Endothelial cell of umbilical vein (primary cell): Measurements from ENCODE around the gene OR51I2. TPM values are rescaled to one million over a fixed set of nuclear protein-coding genes. Genes with fewer than 3 reads are reported as not detected.

Experiments
- BruUV-seq: library from RNA; stranded (reverse); fragments of 400-500 nt; replicated peaks from 2 replicates; lab custom pipeline; 2021; lab: Mats Ljungman, UMichigan
- CTCF ChIA-PET: fragments of 300-600, 350-600 bp; sonication (Branson Sonifier 250); formaldehyde crosslinking; loops from one replicate; lab custom pipeline; 2021; ENCODE audit warnings: antibody characterized with exemption, inconsistent platforms; lab: Charles Lee
- POLR2A ChIA-PET: fragments of 300-600, 350-600 bp; sonication (Branson Sonifier 250); formaldehyde crosslinking; loops from one replicate; lab custom pipeline; 2021; ENCODE audit warnings: antibody characterized with exemption, inconsistent platforms; lab: Charles Lee
- DNase-seq: peaks from one replicate; pipeline ENCODE4 v3.0.0-alpha.2; 2011; ENCODE audit warnings: low read depth, low spot score
- FAIRE-seq: peaks from 2 replicates; lab custom pipeline; 2011; peaks lifted over from hg19 to GRCh38; lab: Jason Lieb, UNC
- H2AFZ ChIP-seq: 2 replicates; pipeline ENCODE4 v1.6.0; 2012; ENCODE audit warnings: low read depth, low read length, control low read depth, inconsistent platforms
- H3K27ac ChIP-seq: 2 replicates; pipeline ENCODE4 v1.5.1; 2011; ENCODE audit warnings: low read depth, mild to moderate bottlenecking, control low read depth, low read length, moderate library complexity; ENCODE audit not compliant: insufficient read depth
- H3K27me3 ChIP-seq, 2 experiments: 2 replicates each; pipeline versions ENCODE4 v1.6.0 to v1.6.1; 2011; ENCODE audit warnings: low read length in 2 of 2, mixed read lengths in 1 of 2; ENCODE audit not compliant: control insufficient read depth in 2 of 2, insufficient read depth in 2 of 2
- H3K36me3 ChIP-seq, 2 experiments: 2 replicates in 1 of 2; 3 replicates in 1 of 2; pipeline ENCODE4 v1.5.1; 2011; ENCODE audit warnings: low read length in 2 of 2, mild to moderate bottlenecking in 1 of 2, moderate library complexity in 1 of 2; ENCODE audit not compliant: control insufficient read depth in 2 of 2, insufficient read depth in 2 of 2; ENCODE audit errors: extremely low read depth in 1 of 2
- H3K4me1 ChIP-seq: 3 replicates; pipeline ENCODE4 v1.5.1; 2011; ENCODE audit warnings: mild to moderate bottlenecking, low read length; ENCODE audit not compliant: control insufficient read depth, insufficient read depth; ENCODE audit errors: extremely low read depth
- H3K4me2 ChIP-seq: 2 replicates; pipeline ENCODE4 v1.6.1; 2011; ENCODE audit warnings: low read length, control low read depth, mixed read lengths; ENCODE audit not compliant: insufficient read depth
- H3K4me3 ChIP-seq, 3 experiments: fragments of 200-600 bp in 1 of 3; sonication (generic), shearing (Covaris generic) in 1 of 3; replicated peaks in 1 of 3; 2 replicates each; pipeline ENCODE4 v1.5.1; 2011 to 2016; ENCODE audit warnings: control low read depth in 3 of 3, low read length in 3 of 3, mild to moderate bottlenecking in 2 of 3, inconsistent platforms in 1 of 3, low read depth in 1 of 3, moderate library complexity in 1 of 3; ENCODE audit not compliant: insufficient read depth in 1 of 3
- H3K79me2 ChIP-seq: 2 replicates; pipeline ENCODE4 v1.6.0; 2012; ENCODE audit warnings: low read length, inconsistent platforms; ENCODE audit not compliant: control insufficient read depth, insufficient read depth
- H3K9ac ChIP-seq: replicated peaks from 2 replicates; pipeline ENCODE3; 2011; ENCODE audit warnings: low read length, control low read depth; ENCODE audit not compliant: insufficient read depth; ENCODE audit errors: extremely low read depth
- H3K9me1 ChIP-seq: replicated peaks from 3 replicates; pipeline ENCODE4 v1.6.0; 2011; ENCODE audit warnings: mild to moderate bottlenecking, low read length; ENCODE audit not compliant: control insufficient read depth, insufficient read depth; ENCODE audit errors: extremely low read depth
- H3K9me3 ChIP-seq: replicated peaks from 2 replicates; pipeline ENCODE4 v1.5.1; 2012; ENCODE audit warnings: low read length, inconsistent platforms; ENCODE audit not compliant: control insufficient read depth, insufficient read depth
- H4K20me1 ChIP-seq: replicated peaks from 2 replicates; pipeline ENCODE3; 2011; ENCODE audit warnings: mild to moderate bottlenecking, low read length; ENCODE audit not compliant: control insufficient read depth, insufficient read depth; ENCODE audit errors: extremely low read depth
- EZH2 ChIP-seq: IDR thresholded peaks from 2 replicates; pipeline ENCODE4 v1.6.1; 2012; ENCODE audit warnings: borderline replicate concordance, low read depth, mild to moderate bottlenecking, moderate library complexity, low read length, inconsistent platforms; ENCODE audit not compliant: severe bottlenecking
- FOS ChIP-seq: IDR thresholded peaks from 2 replicates; pipeline ENCODE4 v1.6.1; 2011; ENCODE audit warnings: mild to moderate bottlenecking, low read length, moderate library complexity, borderline replicate concordance; ENCODE audit not compliant: insufficient read depth
- GATA2 ChIP-seq: IDR thresholded peaks from 2 replicates; pipeline ENCODE4 v1.7.0; 2011; ENCODE audit warnings: low read depth, mild to moderate bottlenecking, moderate library complexity, mixed read lengths, low read length; ENCODE audit not compliant: insufficient read length, insufficient read depth
- JUN ChIP-seq: IDR thresholded peaks from 2 replicates; pipeline ENCODE4 v1.6.1; 2011; ENCODE audit warnings: borderline replicate concordance, low read depth; ENCODE audit not compliant: insufficient read length, insufficient read depth
- MYC ChIP-seq: IDR thresholded peaks from one replicate; pipeline ENCODE4 v1.6.1; 2011; ENCODE audit warnings: mild to moderate bottlenecking, low read depth, low read length
- POLR2A ChIP-seq: IDR thresholded peaks from 2 replicates; pipeline ENCODE4 v1.6.1; 2012; ENCODE audit warnings: low read depth, mild to moderate bottlenecking, control low read depth, low read length
- POLR2AphosphoS5 ChIP-seq: IDR thresholded peaks from 2 replicates; pipeline ENCODE4 v1.6.1; 2012; ENCODE audit warnings: low read depth, mild to moderate bottlenecking, control low read depth, low read length, moderate library complexity; ENCODE audit not compliant: insufficient read depth
- dilution Hi-C: fragments of 300-500 bp; cut with MboI; formaldehyde crosslinking; loops from one replicate; pipeline ENCODE4 v1.15.0; 2019; ENCODE audit warnings: low sequenced_read_pairs; ENCODE audit not compliant: extremely low pct_ligation_motif_present
- intact Hi-C: fragments of 100-400 bp; cut with micrococcal nuclease; formaldehyde crosslinking; loops from one replicate; pipeline ENCODE4 v1.10.0; 2022
- polyA plus RNA-seq, 4 experiments: library from polyadenylated mRNA; depleted of rRNA in 3 of 4; stranded (reverse) in 3 of 4; unstranded in 1 of 4; fragments of >200 nt; gene quantifications; 2 replicates each; pipeline versions ENCODE4 v1.2.1 to v1.2.3, GENCODE V29; 2011 to 2012; ENCODE audit warnings: missing spikeins in 1 of 4
- total RNA-seq: library from RNA; stranded (reverse); gene quantifications from 2 replicates; pipeline ENCODE4 v1.2.3, GENCODE V29; 2021
- TF ChIP-seq, protein P1 (sequence below): IDR thresholded peaks from 2 replicates; pipeline ENCODE4 v1.6.1; 2011; ENCODE audit not compliant: insufficient read depth, insufficient read length
- TF ChIP-seq, protein P2 (sequence below), 2 donors: IDR thresholded peaks; 1 replicate in 1 of 2; 2 replicates in 1 of 2; pipeline ENCODE4 v1.5.1; 2011; ENCODE audit warnings: low read length in 2 of 2, mild to moderate bottlenecking in 2 of 2, moderate library complexity in 2 of 2, control low read depth in 1 of 2, inconsistent platforms in 1 of 2, low read depth in 1 of 2; ENCODE audit not compliant: insufficient read depth in 1 of 2; ENCODE audit errors: extremely low read depth in 1 of 2

The OR51I2 gene
- total and polyA plus RNA-seq, 2 donors (not counting 3 experiments of a cell fraction or from before 2014, with no cell fraction given), result not detected

DNA sequence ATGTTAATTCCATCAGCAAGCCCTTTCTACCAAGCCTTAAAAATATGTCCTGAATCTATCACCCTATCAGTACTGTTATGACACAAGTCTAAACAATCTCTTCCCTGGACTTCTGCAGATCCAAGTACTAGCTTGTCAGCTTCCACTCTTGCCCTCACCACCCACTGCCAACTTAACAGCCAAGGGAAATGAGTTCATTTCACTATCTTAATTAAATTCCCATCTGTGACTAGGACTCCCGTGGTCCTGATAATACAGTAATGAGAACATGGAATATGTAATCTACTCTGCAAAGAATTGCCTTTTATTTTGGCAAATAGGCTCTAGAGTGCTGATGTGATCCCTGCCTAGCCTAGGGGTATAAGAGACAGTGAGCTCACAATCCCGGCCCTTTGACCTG is 50.5 kb downstream of the OR51I2 start:
- Histone ChIP-seq H4K20me1 (no peaks in the 10 kb centered on the region), H3K9ac (no peak overlapping the region), H3K27me3 (peaks cover 0 to 1% of the 10 kb centered on the region in 2 experiments), H3K36me3 (no peaks in the 10 kb centered on the region), H2AFZ (no peak overlapping the region), H3K4me2 (no peak overlapping the region), H3K9me3 (no peaks in the 10 kb centered on the region), H3K4me1 (no peaks in the 10 kb centered on the region), H3K9me1 (no peaks in the 10 kb centered on the region), H3K27ac (no peak overlapping the region), H3K4me3 (no peak overlapping the region), H3K79me2 (no peaks in the 10 kb centered on the region)
- FAIRE-seq (no peak), DNase-seq (no peak)
- intact Hi-C loops, result no loop called here
- CTCF ChIA-PET, result no interaction called here
- no TSS peak for BruUV-seq
- TF ChIP-seq FOS, result no peak
- dilution Hi-C loops, result no loop called here
- POLR2A ChIA-PET, result no interaction called here

DNA sequence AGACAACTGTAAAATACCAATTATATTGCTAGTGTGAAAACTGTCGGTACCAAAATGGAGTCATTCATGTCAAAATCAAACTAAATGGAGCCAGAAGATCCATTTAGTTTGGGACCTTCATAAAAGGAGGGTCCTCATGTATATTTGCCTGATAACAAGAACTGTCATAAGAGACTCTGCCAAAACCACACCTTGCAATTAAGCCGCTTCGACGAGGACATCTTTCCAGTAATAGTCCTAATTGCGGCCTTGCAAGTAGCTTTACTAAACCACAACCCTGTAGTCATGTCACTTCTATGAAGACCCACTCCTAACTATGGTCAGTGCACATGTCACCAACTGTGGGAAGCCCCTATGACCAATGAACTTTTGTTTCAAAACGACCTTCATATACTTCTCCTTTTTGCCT is 51.3 kb downstream of the OR51I2 start:
- TF ChIP-seq GATA2 (no peak), MYC (no peak), POLR2AphosphoS5 (no peak), EZH2 (no peak), JUN (no peak), FOS (no peak), POLR2A (no peak)
- TF ChIP-seq, protein P1, sequence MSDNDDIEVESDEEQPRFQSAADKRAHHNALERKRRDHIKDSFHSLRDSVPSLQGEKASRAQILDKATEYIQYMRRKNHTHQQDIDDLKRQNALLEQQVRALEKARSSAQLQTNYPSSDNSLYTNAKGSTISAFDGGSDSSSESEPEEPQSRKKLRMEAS, result no peak
- TF ChIP-seq, protein P2, sequence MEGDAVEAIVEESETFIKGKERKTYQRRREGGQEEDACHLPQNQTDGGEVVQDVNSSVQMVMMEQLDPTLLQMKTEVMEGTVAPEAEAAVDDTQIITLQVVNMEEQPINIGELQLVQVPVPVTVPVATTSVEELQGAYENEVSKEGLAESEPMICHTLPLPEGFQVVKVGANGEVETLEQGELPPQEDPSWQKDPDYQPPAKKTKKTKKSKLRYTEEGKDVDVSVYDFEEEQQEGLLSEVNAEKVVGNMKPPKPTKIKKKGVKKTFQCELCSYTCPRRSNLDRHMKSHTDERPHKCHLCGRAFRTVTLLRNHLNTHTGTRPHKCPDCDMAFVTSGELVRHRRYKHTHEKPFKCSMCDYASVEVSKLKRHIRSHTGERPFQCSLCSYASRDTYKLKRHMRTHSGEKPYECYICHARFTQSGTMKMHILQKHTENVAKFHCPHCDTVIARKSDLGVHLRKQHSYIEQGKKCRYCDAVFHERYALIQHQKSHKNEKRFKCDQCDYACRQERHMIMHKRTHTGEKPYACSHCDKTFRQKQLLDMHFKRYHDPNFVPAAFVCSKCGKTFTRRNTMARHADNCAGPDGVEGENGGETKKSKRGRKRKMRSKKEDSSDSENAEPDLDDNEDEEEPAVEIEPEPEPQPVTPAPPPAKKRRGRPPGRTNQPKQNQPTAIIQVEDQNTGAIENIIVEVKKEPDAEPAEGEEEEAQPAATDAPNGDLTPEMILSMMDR (IDR thresholded peaks at IDR 0.05; ENCODE audit: extremely low read depth in 1 of 2, insufficient read depth in 1 of 2, low read depth in 1 of 2, low read length in 2 of 2), result no peak
- BruUV-seq, result no TSS peak
- Histone ChIP-seq H3K9me1 (no peaks in the 10 kb centered on the region), H4K20me1 (no peaks in the 10 kb centered on the region), H3K27me3 (peaks cover 0 to 1% of the 10 kb centered on the region in 2 experiments), H3K4me1 (no peaks in the 10 kb centered on the region), H3K4me3 (no peak overlapping the region), H3K9ac (no peak overlapping the region), H3K27ac (no peak overlapping the region), H2AFZ (no peak overlapping the region), H3K9me3 (no peaks in the 10 kb centered on the region), H3K4me2 (no peak overlapping the region), H3K79me2 (no peaks in the 10 kb centered on the region), H3K36me3 (no peaks in the 10 kb centered on the region)
- ChIA-PET CTCF (no interaction called here), POLR2A (no interaction called here)
- intact Hi-C loops (no loop called here), dilution Hi-C loops (no loop called here)
- no peak for DNase-seq
- FAIRE-seq, result no peak
